NCI-H146 (cell line): ENCODE data around the gene SLIT3.

Experiments
- DNase-seq: peaks from one replicate; lab custom pipeline; 2025; lab: John Stamatoyannopoulos, UW

The SLIT3 gene

DNA sequence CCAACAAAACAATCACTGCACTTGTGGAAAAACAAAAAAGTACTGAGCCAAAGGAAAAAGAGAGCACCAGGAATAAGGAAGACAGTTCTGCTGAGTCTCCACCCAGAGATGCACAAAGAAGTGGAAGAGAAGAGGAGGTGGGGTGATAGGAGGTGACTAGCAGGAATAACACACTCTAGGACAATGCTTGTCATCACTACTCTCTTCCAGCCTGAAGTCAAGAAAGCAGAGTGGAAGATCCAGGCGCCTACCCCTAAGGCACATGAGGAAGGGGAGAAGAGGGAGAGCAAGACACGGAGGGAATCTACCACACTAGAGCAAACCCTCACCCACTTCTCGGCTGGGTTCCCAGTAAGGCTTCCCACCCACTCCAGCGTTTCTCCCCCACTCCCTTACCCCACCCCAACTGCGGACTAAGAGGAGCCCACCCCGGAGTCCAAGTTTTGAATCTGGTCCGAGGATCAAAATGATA, 1.7 kb downstream of the SLIT3 start:
- no peak for DNase-seq

DNA sequence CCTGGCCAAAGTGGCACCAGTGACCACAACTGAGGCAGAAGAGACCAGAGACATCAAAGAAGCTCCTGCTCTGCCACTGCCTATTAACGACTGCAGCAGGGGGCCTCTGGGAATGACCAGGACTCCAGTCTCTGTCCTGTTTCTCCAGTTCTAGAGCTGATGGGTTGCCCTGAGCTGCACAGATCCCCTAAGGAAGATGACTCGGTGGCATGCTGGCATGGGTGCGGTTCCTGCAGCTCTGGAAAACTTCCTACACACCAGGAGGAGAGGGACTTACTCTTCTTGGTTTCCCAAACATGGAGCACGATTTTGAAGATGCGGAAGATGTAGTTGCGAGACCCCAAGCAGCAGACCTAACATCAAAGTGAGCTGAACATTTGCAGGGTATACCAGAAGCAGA, 2.7 kb downstream of the SLIT3 start:
- no peak for DNase-seq

DNA sequence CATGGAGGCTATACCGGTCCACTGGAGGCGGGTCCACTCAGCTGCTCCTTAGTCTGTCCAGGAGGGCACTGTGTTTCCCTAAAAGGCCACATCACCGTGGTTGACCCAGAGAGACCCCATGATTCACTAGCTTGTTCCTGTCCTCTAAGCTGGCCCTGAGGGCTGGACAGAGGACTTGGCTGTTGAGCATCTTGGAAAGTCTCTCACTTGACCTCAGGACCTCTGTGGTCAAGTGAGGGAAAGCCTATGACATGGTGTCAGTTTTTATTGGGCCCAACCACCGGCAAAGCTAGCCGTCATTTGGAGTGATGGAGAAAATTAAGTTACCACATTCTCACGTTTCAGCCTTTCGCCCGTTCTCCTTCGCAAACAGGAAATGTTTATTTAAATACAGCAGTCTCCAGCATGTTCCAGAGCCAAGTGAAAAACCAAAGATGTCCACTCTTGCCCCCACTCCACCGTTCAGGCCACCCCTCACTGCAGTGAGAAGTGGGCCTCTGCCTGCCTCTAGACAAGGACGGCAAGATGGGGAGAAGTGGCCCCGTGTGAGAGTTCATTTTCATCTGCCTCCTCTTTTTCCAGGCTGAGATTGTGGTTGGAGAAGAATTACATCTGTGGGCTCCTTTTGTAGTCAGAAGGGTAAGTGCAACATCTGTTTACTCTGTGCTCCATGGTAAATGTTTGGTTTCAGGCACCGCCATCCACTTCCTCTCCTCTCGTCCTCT, 4.4 kb downstream of the SLIT3 start:
- DNase-seq = no peak

DNA sequence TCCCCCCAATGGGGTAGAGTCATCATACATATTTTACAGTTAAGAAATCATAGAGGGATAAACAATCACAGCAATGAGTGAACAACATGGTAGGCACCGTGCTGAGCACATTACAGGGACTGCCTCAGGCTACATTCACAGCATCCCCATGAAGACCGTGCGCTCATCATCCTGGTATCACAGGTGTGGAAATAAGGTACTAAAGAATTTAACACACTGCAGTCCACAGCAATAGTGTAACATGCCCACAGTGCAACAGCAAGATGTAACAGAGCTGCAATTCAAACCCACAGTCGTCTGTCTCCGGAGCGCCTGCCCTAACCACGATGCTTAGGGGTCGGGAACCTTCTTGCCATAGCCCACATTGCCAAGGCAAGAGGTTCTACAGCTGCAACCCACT, 5.6 kb downstream of the SLIT3 start:
- DNase-seq = no peak

- no peak for DNase-seq
These were observed 6.3 kb downstream of the SLIT3 start for GRCh38 chr5:169294621-169295020.

- no peak for DNase-seq
These were observed 9.1 kb downstream of the SLIT3 start for GRCh38 chr5:169291877-169292276.

DNA sequence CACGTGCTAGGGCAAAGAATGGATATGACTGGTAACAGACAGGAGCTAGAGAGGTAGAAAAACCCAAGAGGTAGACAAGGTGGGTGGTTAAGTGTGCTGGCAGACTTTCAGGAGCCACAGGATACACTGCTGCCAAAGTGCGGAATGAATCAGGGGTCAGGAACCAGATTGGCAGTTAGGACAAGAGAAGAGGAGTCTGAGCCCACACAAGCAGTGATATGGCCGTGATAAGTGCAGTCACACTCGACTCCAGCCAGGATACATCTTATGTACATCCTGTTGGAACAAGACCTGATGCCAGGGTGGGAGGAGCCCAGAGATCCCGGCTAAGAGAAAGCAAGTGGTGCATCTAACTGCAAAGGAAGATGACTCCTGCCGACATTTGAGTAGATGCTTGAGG, 10.0 kb downstream of the SLIT3 start:
- DNase-seq = no peak

GRCh38 chr5:169289520-169289919, 11.4 kb downstream of the SLIT3 start:
- DNase-seq = no peak

- DNase-seq = no peak
These were observed 12.6 kb downstream of the SLIT3 start for GRCh38 chr5:169288066-169288930.

DNA sequence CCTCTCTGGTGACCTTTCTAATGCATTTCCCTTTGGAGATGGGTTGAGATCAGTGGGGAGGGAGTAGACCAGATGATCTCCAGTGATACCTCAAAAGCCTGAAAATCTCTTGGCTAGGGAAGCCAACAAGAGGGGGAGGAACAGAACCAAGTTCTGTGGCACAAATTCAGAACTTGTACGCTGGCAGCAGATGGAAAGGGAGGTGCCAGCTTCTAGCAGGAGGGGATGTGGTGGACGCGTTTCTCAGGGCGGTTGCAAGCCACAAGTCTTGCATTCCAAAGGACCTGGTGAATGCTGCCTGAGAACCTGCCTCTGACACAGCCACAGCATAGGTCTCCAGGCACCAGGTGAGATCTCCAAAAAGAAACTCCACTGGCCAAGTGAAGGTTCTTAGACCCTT, 13.4 kb downstream of the SLIT3 start:
- DNase-seq = no peak

GRCh38 chr5:169286572-169287300, 14.2 kb downstream of the SLIT3 start:
- no peak for DNase-seq

DNA sequence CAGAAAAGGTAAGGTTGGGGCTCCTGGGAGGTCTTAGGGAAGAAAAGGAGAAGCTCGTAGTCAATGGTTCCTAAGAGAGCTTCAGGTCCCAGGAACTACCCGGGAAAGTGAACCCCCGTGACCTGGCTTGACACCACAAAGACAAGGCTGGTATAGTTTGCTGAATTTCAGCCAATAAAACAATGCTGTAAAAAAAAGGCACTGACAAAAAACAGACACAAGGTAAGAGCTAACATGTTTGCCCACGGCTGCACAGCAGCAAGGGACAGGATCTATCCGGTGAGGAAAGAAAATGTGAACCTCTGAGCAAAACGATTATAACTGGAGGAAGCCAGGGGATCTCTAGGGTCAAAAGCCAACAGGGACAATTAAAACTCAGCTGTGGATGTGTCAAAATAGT, 17.1 kb downstream of the SLIT3 start:
- DNase-seq = no peak

- no peak for DNase-seq
These were observed 19.3 kb downstream of the SLIT3 start for GRCh38 chr5:169281625-169282024.

GRCh38 chr5:169280696-169281095, 20.2 kb downstream of the SLIT3 start:
- no peak for DNase-seq

DNA sequence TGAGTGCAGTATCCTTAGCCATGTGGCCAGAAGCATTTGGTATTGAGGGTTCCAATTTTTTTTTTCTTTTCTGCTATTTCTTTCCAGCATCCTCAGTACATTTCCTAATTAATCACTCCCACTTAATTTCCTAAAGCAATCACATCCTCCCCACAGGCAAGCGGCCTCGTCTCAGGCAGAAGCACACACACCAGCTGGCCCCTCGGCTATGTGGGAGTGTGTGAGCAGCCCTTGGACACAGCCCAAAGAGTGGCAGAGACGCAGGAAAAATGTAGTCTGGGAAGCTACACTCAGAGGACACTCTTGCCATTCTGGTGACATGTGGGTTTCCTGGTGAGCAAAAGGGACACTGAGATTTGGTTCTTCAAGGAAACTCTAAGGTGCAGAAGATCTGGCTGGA, 20.7 kb downstream of the SLIT3 start:
- DNase-seq = no peak

DNA sequence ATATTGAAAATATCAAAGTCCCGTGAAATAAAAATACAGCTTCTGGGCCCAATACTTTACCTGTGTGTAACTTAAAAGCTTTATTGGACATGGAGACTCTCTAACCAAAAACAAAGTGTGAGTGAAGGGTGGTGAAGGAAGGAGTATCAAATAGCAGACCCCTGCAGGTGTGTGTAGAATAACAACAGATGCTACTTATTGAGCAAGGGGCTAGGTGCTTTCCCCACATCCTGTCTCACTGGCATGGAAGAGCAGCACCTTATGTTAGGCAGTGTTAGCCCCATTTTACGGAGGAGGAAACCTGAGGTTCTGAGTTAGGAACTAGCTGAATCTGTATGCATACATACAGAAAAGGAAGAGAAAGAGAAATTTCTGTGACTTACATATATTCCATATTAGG, 21.8 kb downstream of the SLIT3 start:
- DNase-seq = no peak

GRCh38 chr5:169273881-169274280, 27.1 kb downstream of the SLIT3 start:
- DNase-seq = no peak

- DNase-seq = no peak
These were observed 27.5 kb downstream of the SLIT3 start for GRCh38 chr5:169273451-169273850.

- no peak for DNase-seq
These were observed 28.1 kb downstream of the SLIT3 start for GRCh38 chr5:169272731-169273427.

GRCh38 chr5:169272111-169272510, 28.8 kb downstream of the SLIT3 start:
- DNase-seq = no peak

DNA sequence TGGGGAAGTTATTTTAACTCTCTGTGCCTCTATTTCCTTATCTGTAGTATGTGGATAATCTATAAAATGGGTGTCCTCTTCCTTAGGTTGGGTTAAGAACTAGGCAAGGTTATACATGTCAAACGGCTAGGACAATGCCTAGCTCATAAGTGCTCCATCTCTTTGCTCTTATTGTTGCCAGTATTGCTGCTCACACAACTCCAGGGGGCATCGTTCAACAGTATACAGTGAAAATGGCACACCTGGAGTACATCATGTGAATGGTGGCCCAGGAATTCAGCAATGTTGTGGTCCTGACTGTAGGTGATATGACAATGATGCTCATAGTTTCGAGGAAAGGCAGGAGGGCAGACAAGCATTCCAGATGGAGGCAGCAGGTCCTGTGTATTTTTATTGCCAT, 30.1 kb downstream of the SLIT3 start:
- DNase-seq = no peak

- DNase-seq = no peak
These were observed 32.9 kb downstream of the SLIT3 start for GRCh38 chr5:169268019-169268418.
